ENCODE data around the gene ZNF611. TPM values are rescaled to one million over a fixed set of nuclear protein-coding genes. Genes with fewer than 3 reads are reported as not detected.

The ZNF611 gene
- total and polyA plus RNA-seq, 9 of the 15 experiments (the other 6 are each of a cell fraction or from before 2014, with no cell fraction given), result 3.7 to 29.6 (median 12.8) TPM

DNA sequence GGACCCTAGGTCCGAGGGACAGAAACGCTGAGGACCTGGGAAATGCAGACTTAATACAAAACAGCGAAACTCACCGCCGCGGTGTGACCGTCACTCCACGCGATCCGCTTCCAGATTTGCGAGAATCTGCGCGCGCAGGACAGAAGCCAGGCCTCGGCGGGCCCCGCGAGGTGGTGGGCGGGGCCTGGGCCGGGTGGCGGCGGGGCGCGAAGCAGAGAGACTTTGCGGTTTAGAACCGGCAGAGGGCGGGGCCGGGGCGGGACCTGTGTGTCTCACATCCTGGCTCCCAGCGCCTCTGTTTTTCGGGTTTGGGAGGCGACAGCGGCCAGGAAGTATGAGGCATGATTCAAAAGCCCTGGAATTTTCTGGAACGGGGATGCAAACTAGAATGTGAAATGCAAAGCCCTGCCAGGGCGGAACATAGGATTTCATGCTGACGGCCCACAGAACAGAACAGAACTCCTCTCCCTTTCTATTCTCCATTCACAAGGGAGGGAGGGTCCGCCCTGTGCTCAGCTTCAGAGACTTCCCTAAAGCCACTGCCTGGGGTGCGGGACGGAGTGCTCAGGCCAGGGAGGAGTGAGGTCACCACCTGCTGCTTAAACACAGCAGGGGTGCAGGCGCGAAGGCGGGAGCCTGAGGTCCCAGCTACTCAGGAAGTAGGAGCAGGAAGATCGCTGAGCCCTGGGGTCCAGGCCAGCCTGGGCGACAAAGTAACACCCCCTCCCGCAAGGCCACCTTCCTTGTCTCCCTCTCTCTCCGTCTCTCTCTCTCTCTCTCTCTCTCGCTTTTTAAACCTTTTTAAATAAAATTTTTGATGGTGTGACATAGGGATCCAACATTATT is 44.3 kb downstream of the ZNF611 start (continued):
- TF ChIP-seq, protein P1, sequence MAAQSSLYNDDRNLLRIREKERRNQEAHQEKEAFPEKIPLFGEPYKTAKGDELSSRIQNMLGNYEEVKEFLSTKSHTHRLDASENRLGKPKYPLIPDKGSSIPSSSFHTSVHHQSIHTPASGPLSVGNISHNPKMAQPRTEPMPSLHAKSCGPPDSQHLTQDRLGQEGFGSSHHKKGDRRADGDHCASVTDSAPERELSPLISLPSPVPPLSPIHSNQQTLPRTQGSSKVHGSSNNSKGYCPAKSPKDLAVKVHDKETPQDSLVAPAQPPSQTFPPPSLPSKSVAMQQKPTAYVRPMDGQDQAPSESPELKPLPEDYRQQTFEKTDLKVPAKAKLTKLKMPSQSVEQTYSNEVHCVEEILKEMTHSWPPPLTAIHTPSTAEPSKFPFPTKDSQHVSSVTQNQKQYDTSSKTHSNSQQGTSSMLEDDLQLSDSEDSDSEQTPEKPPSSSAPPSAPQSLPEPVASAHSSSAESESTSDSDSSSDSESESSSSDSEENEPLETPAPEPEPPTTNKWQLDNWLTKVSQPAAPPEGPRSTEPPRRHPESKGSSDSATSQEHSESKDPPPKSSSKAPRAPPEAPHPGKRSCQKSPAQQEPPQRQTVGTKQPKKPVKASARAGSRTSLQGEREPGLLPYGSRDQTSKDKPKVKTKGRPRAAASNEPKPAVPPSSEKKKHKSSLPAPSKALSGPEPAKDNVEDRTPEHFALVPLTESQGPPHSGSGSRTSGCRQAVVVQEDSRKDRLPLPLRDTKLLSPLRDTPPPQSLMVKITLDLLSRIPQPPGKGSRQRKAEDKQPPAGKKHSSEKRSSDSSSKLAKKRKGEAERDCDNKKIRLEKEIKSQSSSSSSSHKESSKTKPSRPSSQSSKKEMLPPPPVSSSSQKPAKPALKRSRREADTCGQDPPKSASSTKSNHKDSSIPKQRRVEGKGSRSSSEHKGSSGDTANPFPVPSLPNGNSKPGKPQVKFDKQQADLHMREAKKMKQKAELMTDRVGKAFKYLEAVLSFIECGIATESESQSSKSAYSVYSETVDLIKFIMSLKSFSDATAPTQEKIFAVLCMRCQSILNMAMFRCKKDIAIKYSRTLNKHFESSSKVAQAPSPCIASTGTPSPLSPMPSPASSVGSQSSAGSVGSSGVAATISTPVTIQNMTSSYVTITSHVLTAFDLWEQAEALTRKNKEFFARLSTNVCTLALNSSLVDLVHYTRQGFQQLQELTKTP (IDR thresholded peaks at IDR 0.05; ENCODE audit: low read depth in 1 of 2, partially characterized antibody in 2 of 2), result no peak
- TF ChIP-seq RB1 (IDR thresholded peaks at IDR 0.05; ENCODE audit: low read depth), result peak; percentile 80; the same call in 1 of the 2 replicates
- no peak for TF ChIP-seq MCM5 (IDR thresholded peaks at IDR 0.05; ENCODE audit: low read depth)
- no peak for TF ChIP-seq PRMT5 (CRISPR knock-in tag; IDR thresholded peaks at IDR 0.05)
- no peak for TF ChIP-seq MTA2 (IDR thresholded peaks at IDR 0.05; ENCODE audit: low read depth)
- no peak for TF ChIP-seq NR2C2 (CRISPR knock-in tag; IDR thresholded peaks at IDR 0.05)
- peak; percentile 73 for TF ChIP-seq NR2C2 (tag; IDR thresholded peaks at IDR 0.05)
- TF ChIP-seq NR1H2 (CRISPR knock-in tag; IDR thresholded peaks at IDR 0.05), result no peak; the same call in 1 of the 2 replicates
- no peak for TF ChIP-seq TFAM (CRISPR knock-in tag; conservative IDR thresholded peaks at IDR 0.05)
- TF ChIP-seq ZBED1 (IDR thresholded peaks at IDR 0.05), result no peak
- TF ChIP-seq POU5F1 (IDR thresholded peaks at IDR 0.05; ENCODE audit: borderline replicate concordance, low read depth, low read length, partially characterized antibody), result no peak
- TF ChIP-seq ZNF512 (tag; IDR thresholded peaks at IDR 0.05), result 0 out of 2 replicates have a peak, but pooled peaks have one; percentile 41
- TF ChIP-seq BRD9 (IDR thresholded peaks at IDR 0.05; ENCODE audit: low read depth, partially characterized antibody), result peak; percentile 91
- TF ChIP-seq ZNF766 (CRISPR knock-in tag; conservative IDR thresholded peaks at IDR 0.05), result 0 out of 2 replicates have a peak, but pooled peaks have one; percentile 32
- TF ChIP-seq, protein P2, sequence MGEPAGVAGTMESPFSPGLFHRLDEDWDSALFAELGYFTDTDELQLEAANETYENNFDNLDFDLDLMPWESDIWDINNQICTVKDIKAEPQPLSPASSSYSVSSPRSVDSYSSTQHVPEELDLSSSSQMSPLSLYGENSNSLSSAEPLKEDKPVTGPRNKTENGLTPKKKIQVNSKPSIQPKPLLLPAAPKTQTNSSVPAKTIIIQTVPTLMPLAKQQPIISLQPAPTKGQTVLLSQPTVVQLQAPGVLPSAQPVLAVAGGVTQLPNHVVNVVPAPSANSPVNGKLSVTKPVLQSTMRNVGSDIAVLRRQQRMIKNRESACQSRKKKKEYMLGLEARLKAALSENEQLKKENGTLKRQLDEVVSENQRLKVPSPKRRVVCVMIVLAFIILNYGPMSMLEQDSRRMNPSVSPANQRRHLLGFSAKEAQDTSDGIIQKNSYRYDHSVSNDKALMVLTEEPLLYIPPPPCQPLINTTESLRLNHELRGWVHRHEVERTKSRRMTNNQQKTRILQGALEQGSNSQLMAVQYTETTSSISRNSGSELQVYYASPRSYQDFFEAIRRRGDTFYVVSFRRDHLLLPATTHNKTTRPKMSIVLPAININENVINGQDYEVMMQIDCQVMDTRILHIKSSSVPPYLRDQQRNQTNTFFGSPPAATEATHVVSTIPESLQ (CRISPR knock-in tag; IDR thresholded peaks at IDR 0.05), result peak; percentile 78; the same call in 1 of the 2 replicates
- TF ChIP-seq FOS (IDR thresholded peaks at IDR 0.05; ENCODE audit: extremely low read depth, insufficient read length), result no peak
- TF ChIP-seq RFX7 (CRISPR knock-in tag; IDR thresholded peaks at IDR 0.05), result no peak
- TF ChIP-seq CREM (IDR thresholded peaks at IDR 0.05; ENCODE audit: low read depth), result peak; percentile 49

All from K562 (cell line).